ENCODE results near the gene C1QTNF12.

DNA sequence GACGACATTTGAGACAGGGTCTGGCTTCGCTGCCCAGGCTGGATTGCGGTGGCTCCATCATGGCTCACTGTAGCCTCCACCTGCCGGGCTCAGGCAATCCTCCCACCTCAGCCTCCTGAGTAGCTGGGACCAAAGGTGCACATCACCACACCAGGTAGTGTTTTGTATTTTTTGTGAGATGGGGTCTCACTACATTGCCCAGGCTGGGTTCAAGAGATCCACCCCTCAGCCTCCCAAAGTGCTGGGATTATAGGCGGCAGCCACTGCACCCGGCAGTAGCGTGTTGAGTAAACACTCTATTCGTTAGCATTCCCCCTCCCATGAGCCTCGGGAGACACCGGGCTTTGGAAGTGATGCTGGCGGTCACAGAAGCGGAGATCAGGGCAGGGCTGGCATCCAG is 6.8 kb upstream of the C1QTNF12 start:
- TF ChIP-seq, protein P1, sequence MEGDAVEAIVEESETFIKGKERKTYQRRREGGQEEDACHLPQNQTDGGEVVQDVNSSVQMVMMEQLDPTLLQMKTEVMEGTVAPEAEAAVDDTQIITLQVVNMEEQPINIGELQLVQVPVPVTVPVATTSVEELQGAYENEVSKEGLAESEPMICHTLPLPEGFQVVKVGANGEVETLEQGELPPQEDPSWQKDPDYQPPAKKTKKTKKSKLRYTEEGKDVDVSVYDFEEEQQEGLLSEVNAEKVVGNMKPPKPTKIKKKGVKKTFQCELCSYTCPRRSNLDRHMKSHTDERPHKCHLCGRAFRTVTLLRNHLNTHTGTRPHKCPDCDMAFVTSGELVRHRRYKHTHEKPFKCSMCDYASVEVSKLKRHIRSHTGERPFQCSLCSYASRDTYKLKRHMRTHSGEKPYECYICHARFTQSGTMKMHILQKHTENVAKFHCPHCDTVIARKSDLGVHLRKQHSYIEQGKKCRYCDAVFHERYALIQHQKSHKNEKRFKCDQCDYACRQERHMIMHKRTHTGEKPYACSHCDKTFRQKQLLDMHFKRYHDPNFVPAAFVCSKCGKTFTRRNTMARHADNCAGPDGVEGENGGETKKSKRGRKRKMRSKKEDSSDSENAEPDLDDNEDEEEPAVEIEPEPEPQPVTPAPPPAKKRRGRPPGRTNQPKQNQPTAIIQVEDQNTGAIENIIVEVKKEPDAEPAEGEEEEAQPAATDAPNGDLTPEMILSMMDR (IDR thresholded peaks at IDR 0.05) = no peak
- no peak for TF ChIP-seq EZH2 (IDR thresholded peaks at IDR 0.05)

Data from neural progenitor cell (in vitro differentiated cells).